Stimulated activated CD4-positive, alpha-beta T cell treated with anti-CD3 and anti-CD28 coated beads, TNF-alpha, amount 100 ng/mL, for 4 hours (primary cell): ENCODE results near the gene EXOC6B.
"Not testable (repeated sequence)": the region's sequence is repeated elsewhere in the genome, so short reads cannot be mapped to it uniquely, and the experiment has no call there.

ENCODE experiments used
- DNase-seq, 3 experiments: peaks; one replicate each; pipeline ENCODE4 v3.0.0-alpha.2; 2020; ENCODE audit warnings: low read depth in 3 of 3

The EXOC6B gene

DNA sequence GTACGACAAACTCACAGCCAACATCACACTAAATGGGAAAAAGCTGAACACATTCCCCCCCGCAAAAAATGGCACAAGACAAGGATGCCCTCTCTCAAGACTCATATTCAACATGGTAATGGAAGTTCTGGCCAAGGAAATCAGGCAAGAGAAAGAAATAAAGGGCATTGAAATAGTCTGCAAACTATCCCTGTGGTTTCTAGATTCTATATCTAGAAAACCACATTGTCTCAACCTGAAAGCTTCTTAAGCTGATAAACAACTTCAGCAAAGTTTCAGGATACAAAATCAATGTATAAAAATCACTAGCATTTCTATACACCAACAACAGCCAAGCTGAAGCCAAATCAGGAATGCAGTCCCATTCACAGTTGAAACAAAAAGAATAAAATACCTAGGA lies 383.6 kb downstream of the EXOC6B start:
- no peak for DNase-seq

DNA sequence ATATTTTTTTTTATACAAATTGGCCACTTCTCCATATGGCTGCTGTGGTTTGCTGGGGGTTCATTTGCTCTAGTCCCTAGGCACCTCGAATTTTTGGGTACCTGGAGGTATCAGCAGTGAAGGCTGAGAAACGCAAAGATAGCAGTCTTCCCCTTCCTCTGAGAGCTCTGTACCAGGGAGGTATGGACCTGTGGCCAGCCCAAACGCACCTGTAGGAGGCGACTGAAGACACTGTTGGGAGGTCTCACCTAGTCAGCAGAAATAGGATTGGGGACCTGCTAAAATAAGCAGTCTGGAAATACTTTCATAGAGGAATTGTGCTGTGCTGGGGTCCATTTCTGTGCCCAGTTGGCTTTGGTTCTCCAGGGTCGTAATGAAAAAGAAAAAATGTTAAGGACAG lies 385.9 kb downstream of the EXOC6B start:
- no peak for DNase-seq

- no peak for DNase-seq
Measured at GRCh38 chr2:72438364-72438763, 387.5 kb downstream of the EXOC6B start.

DNA sequence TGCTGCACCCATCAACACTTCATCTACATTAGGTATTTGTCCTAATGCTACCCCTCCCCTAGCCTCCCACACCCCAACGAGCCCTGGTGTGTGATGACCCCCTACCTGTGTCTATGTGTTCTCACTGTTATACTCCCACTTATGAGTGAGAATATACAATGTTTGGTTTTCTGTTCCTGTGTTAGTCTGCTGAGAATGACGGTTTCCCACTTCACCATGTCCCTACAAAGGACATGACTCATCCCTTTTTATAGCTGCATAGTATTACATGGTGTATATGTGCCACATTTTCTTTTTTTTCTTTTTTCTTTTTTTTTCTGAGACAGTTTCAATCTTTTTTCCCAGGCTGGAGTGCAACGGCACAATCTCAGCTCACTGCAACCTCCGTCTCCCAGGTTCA lies 394.1 kb downstream of the EXOC6B start:
- DNase-seq, result no peak

DNA sequence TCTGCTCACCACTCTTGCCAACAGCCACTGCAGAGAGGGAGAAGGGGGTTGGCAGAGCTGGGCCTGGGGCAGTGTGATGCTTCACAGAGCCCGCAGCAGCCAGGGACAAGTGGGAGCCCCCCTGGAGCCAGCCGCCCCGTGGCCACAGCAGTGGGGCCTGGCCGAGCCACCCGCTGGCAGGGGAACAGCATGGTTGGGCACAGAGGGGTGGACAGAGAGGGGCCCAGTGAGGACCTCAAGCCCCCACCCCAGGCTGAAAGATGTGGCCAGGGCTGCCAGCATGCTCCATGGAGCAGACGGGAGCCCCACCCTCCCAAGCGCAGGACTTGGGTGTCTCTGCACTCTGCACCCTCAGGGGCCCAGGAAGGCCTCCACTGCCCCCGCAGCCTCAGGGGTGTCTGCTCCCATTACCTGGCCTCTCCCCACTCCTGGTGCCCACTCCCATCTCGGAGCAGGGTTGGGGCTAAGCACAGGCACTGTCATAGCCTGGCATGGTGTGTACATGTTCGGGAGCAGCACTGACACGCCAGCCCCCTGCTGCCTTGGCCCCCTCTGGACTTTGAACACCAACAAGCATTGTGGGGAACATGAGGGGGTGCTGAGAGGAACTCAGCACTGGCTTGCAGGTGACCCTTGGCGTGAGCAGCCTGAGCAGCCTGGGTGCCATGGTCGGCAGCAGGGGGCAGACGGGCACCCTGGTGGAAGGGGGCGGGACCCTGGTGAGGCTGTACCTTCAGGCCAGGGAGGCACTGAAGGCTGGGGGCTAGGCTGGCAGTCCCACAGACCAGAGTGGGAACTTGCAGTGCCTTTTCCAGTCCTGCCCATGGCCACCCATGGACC lies 398.6 kb downstream of the EXOC6B start:
- DNase-seq, result no peak

DNA sequence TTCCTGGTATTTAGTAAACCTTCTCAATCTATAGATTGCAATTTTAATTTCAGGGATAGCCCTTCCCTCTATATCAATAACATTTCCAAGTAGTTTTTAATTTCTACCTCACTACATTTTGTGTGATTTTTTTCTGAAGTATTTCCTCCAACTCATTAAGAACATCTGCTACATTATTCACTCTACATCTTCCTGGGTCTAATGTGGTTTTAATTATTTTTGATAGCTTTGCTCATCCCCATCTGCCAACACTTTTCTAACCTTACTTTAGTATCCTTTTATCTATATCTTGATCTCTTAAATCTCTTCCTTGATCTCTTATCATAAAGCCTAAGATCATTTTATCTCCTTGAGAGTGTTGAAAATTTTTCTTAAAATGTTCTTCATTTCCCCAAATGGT lies 399.8 kb downstream of the EXOC6B start:
- DNase-seq, result no peak

GRCh38 chr2:72423756-72424155 lies 402.1 kb downstream of the EXOC6B start:
- no peak for DNase-seq

GRCh38 chr2:72421771-72422379 lies 404.0 kb downstream of the EXOC6B start:
- not testable (repeated sequence) for DNase-seq

DNA sequence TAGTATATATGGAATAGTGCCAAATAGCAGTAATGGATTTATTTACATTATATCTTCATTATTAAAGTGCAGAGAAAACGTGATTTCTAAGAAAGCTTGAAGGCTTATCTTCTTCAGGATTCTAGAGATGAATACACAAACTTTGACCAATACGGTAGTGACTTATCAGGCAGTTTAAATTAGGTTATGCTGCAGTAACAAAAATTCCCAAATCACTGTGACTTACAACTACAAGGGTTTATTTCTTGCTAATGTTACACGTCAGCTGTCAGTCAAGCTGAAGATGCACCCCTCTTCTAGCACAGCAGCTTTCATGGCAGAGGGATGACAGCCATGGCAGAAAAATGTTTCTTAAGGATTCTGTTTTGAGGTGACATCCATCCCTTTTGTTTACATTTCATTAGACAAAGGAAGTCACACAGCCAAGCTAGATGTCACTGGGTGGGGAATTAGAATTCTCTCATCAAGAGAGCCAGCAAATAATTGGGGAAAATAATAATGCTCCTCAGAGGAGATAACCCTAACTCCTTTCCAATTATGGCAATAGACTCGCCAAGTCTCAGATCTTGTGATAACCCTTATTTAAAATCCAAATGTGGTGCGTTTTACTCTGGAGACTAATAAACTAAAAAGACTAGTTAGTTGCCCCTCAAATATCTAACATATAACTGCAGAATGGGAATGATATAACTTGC lies 409.9 kb downstream of the EXOC6B start:
- DNase-seq, result no peak

- no peak for DNase-seq
Measured at GRCh38 chr2:72415241-72415661, 410.6 kb downstream of the EXOC6B start.

DNA sequence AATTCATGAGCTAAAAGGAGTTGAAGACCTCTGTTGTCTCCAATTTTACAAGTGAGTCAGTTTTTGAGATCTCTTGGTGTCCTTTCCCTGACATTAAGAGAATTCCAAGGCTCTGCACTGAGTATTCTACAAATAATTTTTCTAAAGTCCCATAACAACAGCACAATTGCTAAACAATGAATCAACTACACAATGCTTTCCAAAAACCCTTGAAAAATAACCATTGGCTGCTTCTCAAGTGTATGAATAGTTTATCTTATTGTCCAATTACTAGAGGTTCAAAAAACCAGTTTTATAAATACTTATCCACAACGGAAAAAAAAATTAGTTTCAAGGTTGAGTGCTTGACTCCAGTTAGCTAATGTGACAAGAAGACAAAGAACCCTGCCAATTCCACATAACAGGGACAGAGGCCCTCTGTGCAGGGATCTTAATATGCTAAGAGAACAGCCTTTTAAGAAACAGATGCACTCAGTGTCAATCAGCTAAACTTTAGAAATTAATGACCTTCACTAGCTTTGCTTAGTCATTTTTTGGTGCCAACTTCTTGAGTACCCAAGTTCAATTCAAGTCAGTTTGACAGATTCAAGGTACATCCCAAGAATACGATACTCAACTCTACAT lies 411.6 kb downstream of the EXOC6B start:
- no peak for DNase-seq

- DNase-seq, result no peak
Measured at GRCh38 chr2:72413716-72414115, 412.1 kb downstream of the EXOC6B start.

- no peak for DNase-seq
Measured at GRCh38 chr2:72412214-72412613, 413.6 kb downstream of the EXOC6B start.

GRCh38 chr2:72399879-72400278 lies 426.0 kb downstream of the EXOC6B start:
- DNase-seq, result no peak

DNA sequence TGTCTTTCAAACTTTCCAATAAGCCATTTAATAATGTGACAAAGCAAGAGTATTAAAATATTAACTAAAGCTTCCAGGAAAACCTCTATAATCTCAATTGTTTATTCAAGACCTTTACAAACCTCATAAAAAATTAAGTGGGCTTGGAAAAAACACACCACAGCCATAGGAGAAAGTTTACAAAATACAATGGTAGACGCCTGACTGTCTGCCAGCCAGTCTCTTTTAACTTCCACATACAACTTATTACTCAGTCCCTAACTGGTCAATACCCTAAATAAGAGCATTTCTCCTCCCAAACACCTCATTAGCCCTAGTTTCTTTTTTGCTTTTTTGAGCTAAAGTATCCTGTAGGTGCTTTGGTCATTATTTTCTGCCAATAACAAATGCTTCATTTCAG lies 430.7 kb downstream of the EXOC6B start:
- no peak for DNase-seq

DNA sequence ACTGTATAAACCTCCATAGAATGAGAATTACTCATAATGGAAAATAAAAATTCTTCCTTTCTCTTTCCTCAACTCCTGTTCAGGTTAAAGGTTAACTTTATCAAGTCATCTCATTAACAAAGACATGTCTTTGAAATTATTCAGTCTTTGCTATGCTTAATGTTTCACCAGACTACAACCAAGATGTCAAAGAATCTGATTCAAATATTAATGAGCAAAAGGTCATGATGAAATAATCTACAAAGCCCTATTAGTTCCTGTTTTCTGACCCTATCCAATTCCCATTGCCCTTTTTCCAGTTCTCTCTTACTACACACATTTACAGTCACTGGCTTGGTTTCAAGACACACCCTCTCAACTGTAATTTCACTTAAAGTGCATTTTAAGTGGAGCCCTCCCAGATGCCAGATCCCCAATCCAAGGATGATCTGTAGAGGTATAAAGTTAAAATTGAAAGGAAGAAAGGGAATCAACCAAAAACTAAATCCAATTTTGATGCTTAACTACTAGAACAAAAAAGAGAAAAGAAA lies 431.2 kb downstream of the EXOC6B start:
- DNase-seq, result no peak

DNA sequence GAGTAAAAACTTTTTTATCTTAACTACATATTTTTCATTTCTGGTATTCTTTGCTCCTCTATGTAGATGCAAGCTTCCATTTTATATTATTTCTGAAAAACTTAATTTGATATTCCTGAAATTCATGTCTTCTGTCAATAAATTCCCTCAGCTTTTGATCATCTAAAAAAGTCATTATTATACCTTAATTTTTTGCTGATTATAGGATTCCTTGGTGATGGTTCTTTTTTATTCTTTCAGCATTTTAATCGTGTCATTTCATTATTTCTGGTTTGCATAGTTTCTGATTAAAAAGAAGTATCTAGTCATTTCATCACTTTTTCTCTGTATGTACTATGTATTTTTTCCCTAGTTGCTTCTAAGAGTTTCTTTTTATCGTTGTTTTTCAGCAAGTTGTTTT lies 436.4 kb downstream of the EXOC6B start:
- DNase-seq, result no peak

- DNase-seq, result no peak
Measured at GRCh38 chr2:72388263-72388662, 437.6 kb downstream of the EXOC6B start.

- DNase-seq, result no peak
Measured at GRCh38 chr2:72386288-72386687, 439.5 kb downstream of the EXOC6B start.

DNA sequence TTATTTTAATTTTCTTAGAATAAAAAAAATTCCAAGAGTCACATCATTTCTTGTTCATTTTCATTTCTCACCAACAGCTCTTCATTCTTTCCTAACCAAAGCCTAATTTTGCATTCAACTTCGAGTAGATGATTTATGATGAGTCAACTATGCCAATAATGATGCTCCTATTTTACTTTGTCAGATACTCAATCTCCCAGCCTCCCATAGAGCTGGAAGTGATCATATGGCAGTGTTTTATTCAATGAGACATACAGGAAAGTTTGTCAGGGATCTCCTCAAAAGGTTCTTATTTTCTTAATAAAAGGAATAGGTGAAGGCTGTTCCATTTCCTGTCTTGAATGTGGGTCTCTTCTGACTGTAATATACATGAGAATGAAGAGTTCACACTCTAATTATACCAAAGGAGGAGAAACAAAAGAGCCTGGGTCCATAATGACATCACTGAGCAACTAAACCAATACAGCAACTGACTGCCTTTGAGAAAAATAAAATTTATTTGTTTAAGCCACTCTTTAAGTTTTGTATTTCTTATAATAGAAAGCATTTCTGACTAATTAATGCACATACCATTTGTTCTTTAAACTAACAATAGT lies 447.0 kb downstream of the EXOC6B start:
- DNase-seq, result no peak

DNA sequence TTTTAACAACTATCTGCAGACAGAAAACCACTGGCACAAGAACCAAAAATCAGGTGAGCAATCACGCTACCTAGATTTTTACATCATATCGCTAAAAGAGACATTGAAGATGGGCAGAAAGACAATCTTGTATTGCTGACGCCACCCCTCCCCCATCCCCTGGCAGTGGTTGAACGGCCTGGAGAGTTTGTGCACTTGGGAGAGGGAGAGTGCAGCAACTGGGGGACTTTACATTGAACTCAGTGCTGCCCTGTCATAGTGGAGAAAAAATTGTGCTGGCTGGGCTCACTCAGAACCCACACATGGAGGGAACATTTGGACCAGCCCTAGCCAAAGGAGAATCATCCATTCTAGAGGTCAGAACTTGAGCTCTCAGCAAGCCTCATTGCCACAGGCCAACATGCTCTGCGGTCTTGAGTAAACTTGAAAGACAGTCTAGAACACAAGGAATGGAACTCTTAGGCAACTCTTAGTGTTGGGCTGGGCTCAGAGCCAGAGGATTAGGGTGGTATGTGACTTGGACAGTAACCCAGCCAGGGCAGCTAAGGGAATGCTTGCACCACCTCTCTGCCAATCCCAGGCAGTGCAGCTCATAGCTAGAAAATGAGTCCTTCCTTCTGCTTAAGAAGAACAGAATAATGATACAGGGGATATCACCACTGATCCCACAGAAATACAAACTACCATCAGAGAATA lies 458.2 kb downstream of the EXOC6B start:
- no peak for DNase-seq
